Fibroblast of skin of back (primary cell): ENCODE results near the gene CR1. TPM values are rescaled to one million over a fixed set of nuclear protein-coding genes. Genes with fewer than 3 reads are reported as not detected.
"Not testable (repeated sequence)": the region's sequence is repeated elsewhere in the genome, so short reads cannot be mapped to it uniquely, and the experiment has no call there.

Experiments
- DNase-seq: peaks from one replicate; pipeline ENCODE4 v3.0.0-alpha.2; 2013
- polyA plus RNA-seq, 2 experiments: library from polyadenylated mRNA; unstranded; fragments of 120-200 nt; gene quantifications; one replicate each; pipeline ENCODE4 v1.2.1, GENCODE V29; 2013; ENCODE audit not compliant: insufficient read length in 2 of 2

The CR1 gene
- not detected for polyA plus RNA-seq (2013, experiment 1 of 2; ENCODE audit: insufficient read length)
- not detected for polyA plus RNA-seq (2013, experiment 2 of 2; ENCODE audit: insufficient read length)

DNA sequence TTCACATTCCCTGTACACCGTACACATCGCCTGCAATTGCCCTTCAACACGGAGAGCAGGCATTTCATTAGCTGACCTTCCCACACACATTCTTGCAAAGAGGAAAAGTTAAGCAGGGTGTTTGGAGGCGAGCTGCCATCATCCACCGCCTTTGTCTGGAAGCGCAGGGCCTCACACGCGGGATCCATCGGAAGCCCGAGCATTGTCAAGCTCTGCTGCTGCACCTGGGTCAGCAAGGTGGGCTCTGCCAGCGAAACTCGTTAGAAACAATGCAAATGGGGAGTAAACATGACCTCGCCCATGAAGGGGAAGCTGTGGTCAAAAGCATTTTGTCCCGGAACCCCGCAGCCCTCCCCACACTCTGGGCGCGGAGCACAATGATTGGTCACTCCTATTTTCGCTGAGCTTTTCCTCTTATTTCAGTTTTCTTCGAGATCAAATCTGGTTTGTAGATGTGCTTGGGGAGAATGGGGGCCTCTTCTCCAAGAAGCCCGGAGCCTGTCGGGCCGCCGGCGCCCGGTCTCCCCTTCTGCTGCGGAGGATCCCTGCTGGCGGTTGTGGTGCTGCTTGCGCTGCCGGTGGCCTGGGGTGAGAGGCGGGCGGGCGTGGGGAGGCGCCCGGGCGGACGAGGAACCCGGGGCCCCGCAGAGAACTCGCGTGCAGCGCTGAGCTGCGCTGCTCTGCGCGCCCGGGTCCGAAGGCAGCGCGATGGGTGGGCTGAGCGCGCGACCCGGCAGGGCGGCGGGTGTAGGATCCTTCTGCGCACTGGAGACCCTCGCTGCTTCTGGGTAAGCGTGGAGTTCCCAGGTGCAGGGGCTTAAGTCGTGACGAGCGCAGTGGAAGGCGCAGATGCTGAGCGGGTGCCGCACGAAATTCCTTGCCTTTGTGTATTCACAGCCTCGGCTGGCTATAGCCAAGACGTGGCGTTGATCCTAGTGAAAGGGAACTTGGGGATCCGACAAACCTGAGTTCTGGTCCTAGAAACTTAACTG is at the start of gene CR1:
TSS of gene CR1 (plus strand) at position 357 of the 992 bp plus-strand sequence. CDS start at position 468, 111 bp downstream.
- DNase-seq = no peak

DNA sequence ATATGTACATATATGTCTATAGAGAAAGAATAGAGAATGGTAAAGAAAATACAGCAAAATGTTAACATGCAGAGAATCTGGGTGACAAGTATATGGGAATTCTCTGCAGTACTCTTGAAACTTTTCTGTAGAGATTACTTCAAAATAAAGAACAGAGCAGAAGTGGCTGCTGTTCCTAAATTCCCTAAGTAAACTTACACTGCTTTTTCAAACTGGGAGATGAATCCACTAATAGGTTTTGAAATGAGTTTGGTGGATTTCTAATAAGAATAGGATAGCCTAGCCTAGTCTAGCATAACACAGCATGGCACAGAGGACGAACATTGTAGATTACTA is 42.3 kb upstream of the CR1 start:
- no peak for DNase-seq

DNA sequence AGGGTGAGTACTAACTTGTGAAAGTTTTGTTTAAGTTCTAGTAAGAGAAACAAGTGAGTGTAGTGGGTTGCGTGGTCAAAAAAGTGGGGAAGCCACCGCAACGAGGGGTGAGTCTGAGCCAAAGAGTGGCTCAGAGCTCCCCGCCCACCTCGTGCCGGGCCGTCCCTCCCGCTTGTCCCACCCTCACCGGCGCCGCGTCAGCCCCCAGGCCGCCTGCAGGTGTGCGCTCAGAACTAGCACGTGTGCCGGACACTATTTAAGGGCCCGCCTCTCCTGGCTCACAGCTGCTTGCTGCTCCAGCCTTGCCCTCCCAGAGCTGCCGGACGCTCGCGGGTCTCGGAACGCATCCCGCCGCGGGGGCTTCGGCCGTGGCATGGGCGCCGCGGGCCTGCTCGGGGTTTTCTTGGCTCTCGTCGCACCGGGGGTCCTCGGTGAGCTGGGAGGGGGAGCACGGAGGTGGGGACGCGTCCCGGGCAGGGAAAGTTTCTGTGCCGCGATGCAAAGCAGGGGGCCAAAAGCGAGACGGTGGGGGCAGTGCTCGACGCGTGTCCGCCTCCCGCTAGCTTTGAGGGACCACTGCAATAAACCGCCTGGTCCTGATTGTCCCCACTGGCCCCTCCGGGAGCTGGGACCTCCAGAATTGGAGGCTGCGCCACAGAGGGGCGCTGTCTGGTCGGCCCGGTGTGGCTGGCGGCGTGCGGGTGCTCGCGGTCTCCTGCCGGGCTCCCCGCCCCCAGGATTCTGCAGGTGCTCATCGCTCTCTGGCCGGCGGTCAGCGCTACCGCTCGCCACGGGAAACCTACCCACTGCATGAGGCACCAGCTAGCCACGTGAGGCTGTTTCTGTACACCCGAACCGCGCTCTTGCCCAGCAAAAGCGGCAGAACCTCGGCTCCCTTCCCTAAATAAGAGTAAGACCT is 41.7 kb upstream of the CR1 start, which contains the start of gene CR2:
TSS of gene CR2 (plus strand) at position 283 of the 919 bp plus-strand sequence. CDS start at position 374, 91 bp downstream.
- no peak for DNase-seq

DNA sequence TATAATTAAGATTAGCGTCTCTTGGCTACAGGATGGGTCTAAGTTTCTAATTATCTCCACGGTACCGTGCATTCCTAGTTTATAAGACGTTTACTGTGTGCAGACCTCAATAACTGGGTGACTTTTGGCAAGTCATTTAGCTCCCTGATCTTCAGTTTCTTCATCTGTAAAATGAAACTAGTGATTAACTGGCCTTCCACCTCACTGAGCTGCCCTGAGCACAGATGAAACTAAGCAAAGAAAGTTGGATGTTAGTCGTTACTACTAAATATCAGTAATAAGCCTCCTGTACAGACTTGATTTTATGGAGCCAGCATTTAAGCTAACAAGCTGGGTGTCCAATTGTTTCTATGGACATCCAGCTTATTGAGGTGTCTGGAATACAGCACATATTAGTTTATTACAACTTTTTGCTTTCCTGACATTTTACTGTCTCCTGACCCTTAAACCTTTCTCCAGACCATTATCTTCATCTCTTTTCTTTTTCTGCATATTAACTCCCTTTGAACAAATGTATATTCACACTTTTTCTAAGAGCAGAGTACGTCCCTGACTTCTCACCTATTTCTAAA is 40.7 kb upstream of the CR1 start:
- no peak for DNase-seq

DNA sequence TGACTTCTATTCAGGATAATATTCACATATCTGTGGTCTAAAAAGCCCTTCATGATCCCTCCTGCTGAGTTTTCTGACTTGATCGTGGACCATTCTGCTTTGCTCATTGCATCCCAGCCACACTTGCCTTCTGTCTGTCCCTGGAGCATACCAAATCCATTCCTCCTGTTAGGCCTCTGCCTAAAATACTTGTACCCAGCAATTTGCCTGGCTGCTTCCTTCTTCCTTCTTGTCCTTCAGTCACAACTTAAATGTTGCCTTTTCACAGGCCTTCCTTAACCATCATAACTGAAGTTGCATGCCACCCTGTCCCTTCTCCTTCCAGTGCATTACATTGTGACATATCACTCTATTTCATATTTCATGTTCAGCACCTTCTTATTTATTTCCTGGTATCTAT is 37.5 kb upstream of the CR1 start:
- no peak for DNase-seq

DNA sequence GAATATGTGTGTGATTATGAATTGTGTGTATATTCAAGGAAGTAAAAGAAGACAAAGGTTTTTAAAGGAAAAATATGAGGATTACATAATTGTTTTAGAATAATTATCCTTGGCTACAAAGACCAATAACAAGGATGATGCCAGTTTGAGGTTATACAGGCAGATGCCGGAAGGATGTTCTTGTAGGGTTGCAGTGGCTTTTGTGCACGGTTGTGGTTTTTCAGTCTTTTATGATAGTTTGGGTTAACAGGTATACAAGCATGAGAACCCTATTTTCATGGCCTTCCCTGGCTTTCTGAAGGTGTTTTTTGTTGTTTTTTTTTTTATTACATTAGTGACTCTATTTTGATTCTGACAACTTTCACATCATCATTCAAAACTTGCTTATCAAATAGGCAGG is 36.9 kb upstream of the CR1 start:
- no peak for DNase-seq

DNA sequence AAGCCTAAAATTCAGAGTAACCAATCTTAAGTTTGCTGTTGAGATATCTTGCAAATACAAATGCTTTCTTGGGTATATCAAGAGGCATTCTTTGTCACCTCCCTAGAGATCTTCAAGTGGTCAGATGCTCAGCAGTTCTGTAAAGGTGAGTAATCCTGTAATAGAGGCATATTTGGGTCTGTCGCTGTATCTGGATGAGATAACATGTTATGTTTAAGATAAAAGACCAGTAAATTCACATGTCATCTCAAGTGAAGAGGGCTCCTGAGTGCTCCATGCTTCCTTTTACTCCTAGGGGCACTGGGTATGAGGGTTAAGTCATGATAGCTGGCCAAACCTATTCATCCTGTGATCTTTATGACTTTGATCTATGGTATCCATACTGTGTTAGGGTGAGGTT is 34.3 kb upstream of the CR1 start:
- DNase-seq = no peak

DNA sequence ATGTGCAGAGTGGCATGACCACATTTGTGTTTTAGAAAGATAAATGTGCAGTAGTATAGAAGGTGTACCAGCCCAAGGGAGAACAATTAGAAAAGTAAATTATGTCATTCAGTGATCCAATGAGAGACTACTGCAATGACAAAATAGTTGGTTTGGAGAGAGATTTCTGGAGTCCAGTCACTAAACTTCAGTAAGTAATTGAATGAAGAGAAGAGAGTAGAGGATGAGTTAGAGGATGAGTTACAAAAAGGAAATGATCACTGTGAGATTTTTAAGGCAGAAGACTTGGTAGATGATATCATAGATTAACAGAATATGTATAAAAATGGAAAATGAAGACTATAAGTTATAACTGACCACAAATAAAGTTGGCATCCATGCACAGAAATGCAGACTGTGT is 33.4 kb upstream of the CR1 start:
- no peak for DNase-seq

DNA sequence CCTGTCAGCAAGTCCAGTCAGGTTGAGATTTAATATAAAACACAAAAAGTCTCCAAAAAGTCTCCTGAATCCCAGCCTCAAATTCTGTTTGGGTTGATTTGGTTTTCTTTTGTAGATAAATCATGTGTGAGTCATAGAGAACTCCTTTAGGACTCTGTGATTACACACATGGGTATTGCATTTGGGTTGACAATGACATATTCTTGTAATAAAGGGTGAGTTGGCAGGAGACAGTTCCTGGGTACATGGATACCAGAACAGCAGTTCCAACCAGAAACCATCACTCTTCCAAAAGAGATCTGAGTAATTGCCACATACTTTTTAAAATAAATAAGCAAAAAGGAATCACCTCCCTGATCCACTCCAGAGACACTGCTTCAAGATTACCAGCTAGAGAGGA is 32.9 kb upstream of the CR1 start:
- peak; percentile 9 for DNase-seq

DNA sequence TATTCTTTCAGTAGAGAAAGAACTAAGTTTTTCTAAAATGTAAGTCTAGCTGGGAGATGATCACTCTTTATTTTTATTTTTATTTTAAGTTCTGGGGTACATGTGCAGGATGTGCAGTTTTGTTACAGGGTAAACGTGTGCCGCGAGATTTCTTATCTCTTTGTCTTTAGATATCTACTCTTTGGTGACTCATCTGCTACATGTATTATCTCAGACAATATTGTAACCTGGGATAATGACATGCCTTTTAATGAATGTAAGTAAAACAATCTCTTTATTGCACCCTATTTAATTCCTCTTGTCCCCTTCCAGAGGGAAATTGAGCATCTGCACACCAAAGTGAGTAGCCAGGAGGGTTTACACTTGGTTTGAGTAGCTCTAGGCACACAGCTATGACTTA is 32.4 kb upstream of the CR1 start:
- DNase-seq = no peak

DNA sequence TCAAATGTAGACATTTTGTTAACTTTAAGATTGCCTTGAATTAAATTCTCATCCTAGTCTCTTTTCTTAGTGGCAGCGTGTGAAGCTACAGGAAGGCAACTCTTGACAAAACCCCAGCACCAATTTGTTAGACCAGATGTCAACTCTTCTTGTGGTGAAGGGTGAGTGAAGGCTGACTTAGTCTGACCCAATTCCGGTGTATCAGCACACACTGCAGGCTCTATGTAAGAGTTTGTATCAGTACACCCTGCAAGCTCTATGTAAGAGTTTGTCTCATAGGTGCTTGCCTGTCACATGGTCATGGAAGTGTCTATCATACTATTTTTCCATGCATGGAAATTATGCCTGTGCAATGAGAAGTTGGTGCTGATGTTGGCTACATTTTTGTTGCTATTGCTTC is 25.0 kb upstream of the CR1 start:
- no peak for DNase-seq

DNA sequence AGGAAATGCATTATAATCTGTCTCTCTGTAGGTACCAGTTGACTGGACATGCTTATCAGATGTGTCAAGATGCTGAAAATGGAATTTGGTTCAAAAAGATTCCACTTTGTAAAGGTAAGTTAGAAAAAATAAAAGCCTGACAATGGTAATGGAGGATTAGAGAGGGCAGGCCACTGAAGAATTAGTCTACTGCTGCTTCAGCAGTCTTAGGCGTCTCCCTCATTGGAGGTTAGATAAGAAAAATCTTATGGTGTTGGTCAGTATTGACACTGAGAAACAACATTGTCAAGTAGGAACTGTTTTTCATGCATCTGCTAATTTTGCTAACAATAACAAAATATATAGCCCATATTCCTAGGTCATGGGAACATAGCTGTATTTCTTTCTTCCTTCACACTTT is 21.7 kb upstream of the CR1 start:
- DNase-seq = no peak

DNA sequence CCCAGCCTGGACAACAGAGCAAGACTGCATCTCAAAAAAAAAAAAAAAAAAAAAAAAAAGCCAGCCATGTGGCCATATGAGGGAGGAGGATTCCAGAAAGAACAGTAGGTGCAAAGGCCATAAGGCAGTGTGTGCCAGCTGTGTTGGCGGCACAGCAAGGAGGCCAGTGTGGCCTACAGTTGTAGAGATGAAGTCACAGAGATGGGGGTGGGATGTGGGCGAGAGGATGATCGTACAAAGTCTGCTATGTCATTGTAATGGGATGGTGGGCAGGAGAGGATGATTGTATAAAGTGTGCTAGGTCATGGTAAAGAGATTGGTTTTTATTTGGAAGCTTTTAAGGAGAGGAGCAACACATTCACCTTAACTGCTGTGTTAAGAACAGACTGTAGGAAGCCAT is 9.8 kb upstream of the CR1 start:
- DNase-seq = no peak

DNA sequence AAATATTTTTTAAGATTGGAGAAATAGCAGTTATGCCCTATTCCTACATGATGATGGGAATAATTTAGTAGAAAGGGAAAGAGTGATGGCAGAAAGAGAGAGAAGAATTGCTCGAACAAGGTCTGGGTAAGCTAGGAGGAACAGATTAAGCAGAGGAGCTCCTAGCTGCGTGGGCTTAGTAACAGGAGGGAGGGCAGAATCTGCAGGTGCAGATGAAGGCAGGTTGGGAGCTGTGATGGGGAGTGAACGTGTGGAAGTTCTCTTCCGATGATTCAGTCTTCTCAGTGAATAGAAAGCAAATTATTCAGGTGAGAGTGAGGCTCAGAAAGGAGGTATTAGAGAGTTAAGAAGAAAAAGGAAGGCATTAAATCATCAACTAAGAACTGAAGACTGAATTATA is 8.3 kb upstream of the CR1 start:
- no peak for DNase-seq

DNA sequence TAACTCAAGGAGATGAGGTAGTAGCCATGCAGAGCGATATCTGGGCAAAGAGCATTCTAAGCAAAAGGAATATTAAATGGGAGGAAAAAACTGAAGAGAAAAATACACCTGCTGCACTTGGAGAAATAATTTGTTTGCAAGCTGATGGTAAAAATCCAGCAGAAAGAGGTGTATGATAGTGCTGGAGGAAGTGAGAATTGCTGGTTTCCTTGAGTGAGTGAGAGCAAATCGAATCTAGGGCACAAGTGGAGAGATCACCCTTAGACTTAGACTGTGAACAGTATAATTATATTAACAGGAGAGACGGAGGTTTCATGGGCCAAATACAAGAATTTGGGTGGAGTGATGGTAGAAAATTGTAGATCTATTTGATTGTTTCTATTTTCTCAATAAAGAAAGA is 2.7 kb upstream of the CR1 start:
- no peak for DNase-seq

DNA sequence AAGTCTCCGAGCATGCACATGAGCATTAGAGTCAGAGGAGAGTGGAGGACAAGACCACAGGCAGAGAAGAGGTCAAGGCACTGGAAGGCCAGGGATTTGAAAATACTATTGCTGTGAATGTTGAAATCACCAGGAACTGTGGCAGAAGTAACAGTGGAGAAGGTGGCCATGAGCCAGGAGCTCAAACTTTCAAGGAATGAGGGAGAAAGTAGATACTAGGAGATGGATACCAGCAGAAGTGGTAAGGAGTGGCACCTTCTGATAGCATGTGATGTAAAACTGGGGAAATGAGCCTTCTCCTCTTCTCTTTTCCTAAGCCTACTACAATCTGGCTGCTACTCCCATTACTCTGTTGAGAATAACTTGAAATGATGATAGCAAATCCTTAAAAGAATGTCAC is 1.8 kb upstream of the CR1 start:
- DNase-seq = no peak

DNA sequence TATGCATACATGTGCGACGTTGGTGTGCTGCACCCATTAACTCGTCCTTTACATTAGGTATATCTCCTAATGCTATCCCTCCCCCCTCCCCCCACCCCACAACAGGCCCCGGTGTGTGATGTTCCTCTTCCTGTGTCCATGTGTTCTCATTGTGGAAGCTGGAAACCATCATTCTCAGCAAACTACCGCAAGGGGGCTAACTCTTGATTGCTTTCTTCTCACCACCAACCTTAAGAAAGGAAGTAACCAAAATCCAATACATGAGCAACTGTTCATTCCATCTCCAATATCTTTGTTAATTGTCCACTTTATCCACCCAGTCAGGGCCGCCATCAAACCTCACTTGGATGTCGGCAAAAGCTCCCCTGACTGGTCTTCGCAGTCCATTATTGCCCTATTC is 676 bp upstream of the CR1 start:
- not testable (repeated sequence) for DNase-seq

DNA sequence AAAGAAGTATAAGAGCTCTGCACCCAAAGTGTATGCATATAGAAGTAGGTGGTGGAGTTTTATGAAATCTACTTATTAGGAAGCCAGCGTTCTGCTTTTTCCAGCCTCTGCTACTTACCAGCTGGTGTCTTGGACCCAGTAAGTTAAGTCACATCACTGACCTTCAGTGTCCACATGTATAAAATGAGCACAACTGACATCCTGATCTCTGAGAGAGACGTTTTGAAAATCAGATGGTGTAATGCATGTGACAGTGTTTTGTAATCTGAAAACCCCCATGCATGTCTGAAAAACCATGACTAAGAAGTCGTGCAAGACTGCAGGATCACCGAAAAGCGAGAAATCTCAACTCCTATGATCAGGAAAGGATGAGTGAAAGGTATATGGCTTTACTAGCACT is 2.0 kb downstream of the CR1 start:
- no peak for DNase-seq

DNA sequence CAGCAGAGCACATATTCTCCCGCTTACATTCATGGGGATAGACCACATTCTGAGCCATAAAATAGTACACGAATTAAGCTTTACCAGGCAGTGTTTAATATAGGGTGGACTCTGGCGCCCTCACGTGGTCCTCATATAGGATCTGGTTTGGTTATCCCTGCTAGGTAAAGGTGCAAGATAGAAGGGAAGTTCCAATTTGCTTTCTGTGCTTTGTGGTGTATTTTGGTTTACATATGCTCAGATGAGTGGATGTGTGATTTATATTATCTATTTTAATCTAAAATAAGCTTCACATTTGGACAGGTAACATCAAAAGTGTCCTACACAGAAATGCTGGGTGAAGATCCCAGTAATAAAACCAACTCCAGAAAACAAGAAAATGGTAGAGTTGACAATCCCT is 3.6 kb downstream of the CR1 start:
- peak; percentile 64 for DNase-seq

DNA sequence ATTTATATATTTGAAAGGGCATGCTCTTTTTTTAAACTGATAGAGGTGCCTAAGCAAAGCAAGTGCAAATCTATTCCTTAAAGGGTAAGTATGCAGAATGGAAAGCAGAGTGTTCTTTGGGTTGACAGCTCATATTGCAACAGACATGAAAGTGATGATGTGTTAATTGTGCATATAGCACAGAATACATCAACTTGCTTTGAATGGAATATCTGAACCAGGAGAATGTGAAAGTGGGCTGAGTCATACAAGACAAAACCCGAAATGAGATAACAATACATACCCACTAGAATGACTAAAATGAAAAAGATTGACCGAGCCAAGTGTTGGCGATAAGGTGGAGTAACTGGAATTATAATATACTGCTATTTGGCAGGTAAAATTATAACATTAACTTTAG is 4.3 kb downstream of the CR1 start:
- DNase-seq = no peak

DNA sequence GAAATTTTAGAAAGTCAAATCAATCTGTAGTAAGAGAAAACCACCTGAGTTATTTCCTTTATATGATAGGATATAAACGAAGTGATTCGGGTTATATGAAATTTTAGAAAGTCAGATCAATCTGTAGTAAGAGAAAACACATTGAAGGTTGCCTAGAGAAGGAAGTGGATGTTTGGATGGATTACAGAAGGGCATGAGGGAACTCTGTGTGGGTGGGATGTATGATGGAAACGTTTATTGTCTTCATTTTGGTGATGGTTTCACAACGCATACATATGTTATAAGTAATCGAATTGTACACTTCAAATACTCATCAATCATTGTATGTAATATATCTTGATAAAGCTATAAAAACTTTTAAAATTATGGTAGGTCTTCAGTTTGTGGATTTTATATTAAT is 5.1 kb downstream of the CR1 start:
- no peak for DNase-seq

DNA sequence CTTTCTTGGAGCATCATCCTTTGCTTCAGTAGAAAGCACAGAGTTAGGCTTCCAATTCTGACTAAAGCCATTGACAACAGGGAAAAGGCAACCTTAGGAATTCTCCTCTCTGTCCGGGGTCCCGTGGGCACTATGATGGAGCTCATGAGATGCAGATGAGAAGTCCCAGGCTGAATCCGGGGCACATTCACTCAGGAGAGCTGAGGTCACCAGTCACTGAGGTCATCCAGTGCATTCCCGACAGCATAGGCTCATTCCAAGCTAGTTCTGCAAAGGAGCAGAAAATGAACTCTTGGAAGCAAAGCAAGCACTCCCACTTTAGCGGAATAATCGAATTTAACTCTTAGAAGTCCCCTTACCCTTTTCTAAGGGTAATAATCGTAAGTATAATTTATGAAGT is 6.8 kb downstream of the CR1 start:
- no peak for DNase-seq

DNA sequence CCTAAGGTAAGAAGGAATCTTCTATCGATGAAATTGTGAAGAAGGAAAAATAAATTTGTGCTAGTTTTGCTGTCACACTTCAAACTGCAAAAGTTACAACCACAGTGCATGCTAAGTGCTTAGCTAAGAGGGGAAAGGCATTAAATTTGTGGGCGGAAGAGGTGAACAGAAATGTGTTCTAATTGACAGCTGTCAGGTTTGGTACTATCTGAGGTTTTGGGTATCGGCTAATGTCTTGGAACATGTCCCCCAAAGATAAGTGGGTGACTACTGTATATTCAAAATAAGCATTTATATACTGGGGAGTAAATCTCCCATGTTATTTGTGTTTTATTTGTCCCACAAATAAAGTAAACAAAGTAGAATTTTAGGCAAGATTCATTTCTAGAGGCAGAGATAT is 8.0 kb downstream of the CR1 start:
- no peak for DNase-seq
